ENCODE measurements around the gene HSPA14.
"Not testable (repeated sequence)": the region's sequence is repeated elsewhere in the genome, so short reads cannot be mapped to it uniquely, and the experiment has no call there.

HSPA14 gene

GRCh38 chr10:14838582-14839304, 637 bp downstream of the HSPA14 start:
- DNase-seq = peak; percentile 3 to 4

GRCh38 chr10:14839305-14839695, 1.2 kb downstream of the HSPA14 start:
- DNase-seq = no peak

- DNase-seq = no peak
Observed at GRCh38 chr10:14840178-14840577, 2.1 kb downstream of the HSPA14 start.

- no peak for DNase-seq
Observed at GRCh38 chr10:14843327-14843988, 5.4 kb downstream of the HSPA14 start.

GRCh38 chr10:14844948-14845347, 6.8 kb downstream of the HSPA14 start:
- no peak for DNase-seq

GRCh38 chr10:14852236-14852635, 14.1 kb downstream of the HSPA14 start:
- DNase-seq = no peak

GRCh38 chr10:14855453-14855852, 17.3 kb downstream of the HSPA14 start:
- no peak for DNase-seq

GRCh38 chr10:14858338-14858960, 20.3 kb downstream of the HSPA14 start:
- DNase-seq = no peak

- no peak for DNase-seq
Observed at GRCh38 chr10:14859043-14859442, 20.9 kb downstream of the HSPA14 start.

- DNase-seq = no peak
Observed at GRCh38 chr10:14859775-14860174, 21.7 kb downstream of the HSPA14 start.

- DNase-seq = no peak
Observed at GRCh38 chr10:14860791-14861190, 22.7 kb downstream of the HSPA14 start.

- not testable (repeated sequence) for DNase-seq
Observed at GRCh38 chr10:14864466-14864865, 26.4 kb downstream of the HSPA14 start.

- not testable (repeated sequence) for DNase-seq
Observed at GRCh38 chr10:14864871-14865270, 26.8 kb downstream of the HSPA14 start.

- DNase-seq = no peak
Observed at GRCh38 chr10:14873090-14873760, 35.1 kb downstream of the HSPA14 start.

GRCh38 chr10:14875941-14876340, 37.8 kb downstream of the HSPA14 start:
- DNase-seq = no peak

GRCh38 chr10:14876764-14877163, 38.7 kb downstream of the HSPA14 start:
- DNase-seq = no peak

- peak; percentile 87 to 89 for DNase-seq
Observed at GRCh38 chr10:14878266-14879123, 40.4 kb downstream of the HSPA14 start, which contains the start of gene SUV39H2. Gene SUV39H2 (plus strand): TSS chr10:14878866. CDS start chr10:14878889, 23 bp downstream.

GRCh38 chr10:14879124-14879927, 41.2 kb downstream of the HSPA14 start:
- DNase-seq = peak; percentile 25 to 38

- DNase-seq = no peak
Observed at GRCh38 chr10:14879928-14880193, 41.8 kb downstream of the HSPA14 start.

GRCh38 chr10:14880229-14880628, 42.1 kb downstream of the HSPA14 start:
- DNase-seq = no peak

- no peak for DNase-seq
Observed at GRCh38 chr10:14884082-14884481, 46.0 kb downstream of the HSPA14 start.

- DNase-seq = no peak
Observed at GRCh38 chr10:14889318-14889717, 51.2 kb downstream of the HSPA14 start.

All from activated CD4-positive, alpha-beta T cell treated with anti-CD3 and anti-CD28 coated beads, Interleukin-2, amount 50 U/mL, for 4 hours (primary cell).